Ascending aorta (tissue), 2 donors: ENCODE results near the gene MYO1G. TPM values are rescaled to one million over a fixed set of nuclear protein-coding genes. Genes with fewer than 3 reads are reported as not detected.

Experiments
- DNase-seq, 2 donors: peaks; one replicate each; pipeline ENCODE4 v3.0.0-alpha.2; 2019; ENCODE audit warnings: low spot score in 2 of 2
- H3K27ac ChIP-seq, 2 donors: fragments of 200-600 bp; sonication (generic); one replicate each; pipeline ENCODE4 v1.5.1; 2016 to 2017; ENCODE audit warnings: mild to moderate bottlenecking in 1 of 2
- H3K27me3 ChIP-seq: fragments of 200-600 bp; sonication (generic); one replicate; pipeline ENCODE4 v1.5.1; 2017
- H3K36me3 ChIP-seq, 2 donors: fragments of 200-600 bp; sonication (generic); one replicate each; pipeline ENCODE4 v1.5.1; 2016
- H3K4me1 ChIP-seq, 2 donors: fragments of 200-600 bp; sonication (generic); one replicate each; pipeline ENCODE4 v1.5.1; 2016 to 2017; ENCODE audit warnings: mild to moderate bottlenecking in 1 of 2
- H3K4me3 ChIP-seq, 2 donors: fragments of 200-600 bp; sonication (generic); one replicate each; pipeline ENCODE4 v1.5.1; 2016 to 2017; ENCODE audit warnings: mild to moderate bottlenecking in 1 of 2
- H3K9me3 ChIP-seq, 2 donors: fragments of 200-600 bp; sonication (generic); one replicate each; pipeline ENCODE4 v1.5.1; 2016
- CTCF ChIP-seq, 3 experiments: fragments of 200-600 bp in 2 of 3; fragments of 450-650 bp in 1 of 3; sonication (generic) in 2 of 3; IDR thresholded peaks; one replicate each; pipeline ENCODE4 v1.5.1; 2016 to 2019; ENCODE audit warnings: antibody characterized with exemption in 3 of 3, mild to moderate bottlenecking in 1 of 3, moderate library complexity in 1 of 3
- intact Hi-C: fragments of 100-400 bp; cut with DNase I; formaldehyde crosslinking; loops from one replicate; pipeline ENCODE4 v1.15.1; 2023
- total RNA-seq: library from RNA; depleted of rRNA; stranded (reverse); fragments of >200 nt; gene quantifications from one replicate; pipeline ENCODE4 v1.1.0, GENCODE V29; 2016

MYO1G gene
- 5.9 TPM for total RNA-seq

- Histone ChIP-seq H3K4me1 (peaks cover 0 to 4% of the 10 kb centered on the region in 2 donors), H3K27me3 (no peaks in the 10 kb centered on the region), H3K9me3 (no peaks in the 10 kb centered on the region), H3K27ac (peak within 1 kb of the TSS in 1 of 2 donors; percentile 63), H3K4me3 (peak within 1 kb of the TSS in 1 of 2 donors; percentile 31), H3K36me3 (peaks cover 19 to 27% of the 10 kb centered on the region in 2 donors)
- peak; percentile 45 to 76 for DNase-seq
- TF ChIP-seq CTCF (IDR thresholded peaks at IDR 0.05), result no peak
- intact Hi-C loops, result no loop called here
These were observed at the start of gene MYO1G for GRCh38 chr7:44978511-44979366. Gene MYO1G (minus strand): TSS chr7:44979015. CDS start chr7:44978961, 54 bp downstream.

- TF ChIP-seq CTCF (IDR thresholded peaks at IDR 0.05), result no peak
- Histone ChIP-seq H3K4me3 (peak overlapping the region in 1 of 2 donors; percentile 14), H3K36me3 (peaks cover 0 to 15% of the 10 kb centered on the region in 2 donors), H3K4me1 (peaks cover 0 to 3% of the 10 kb centered on the region in 2 donors), H3K27me3 (no peaks in the 10 kb centered on the region), H3K27ac (no peak overlapping the region), H3K9me3 (no peaks in the 10 kb centered on the region)
- DNase-seq, result peak in 1 of 2 donors; percentile 50
- intact Hi-C loops, result no loop called here
These were observed 49.5 kb upstream of the MYO1G start for GRCh38 chr7:45028138-45028919.

- Histone ChIP-seq H3K27ac (no peak overlapping the region), H3K4me3 (peak overlapping the region in 1 of 2 donors; percentile 14), H3K4me1 (no peaks in the 10 kb centered on the region)
These were observed 48.9 kb upstream of the MYO1G start for GRCh38 chr7:45027774-45028114.

GRCh38 chr7:45026984-45027773 is 48.4 kb upstream of the MYO1G start:
- Histone ChIP-seq H3K27ac (no peak overlapping the region), H3K4me1 (no peaks in the 10 kb centered on the region)

More at GRCh38 chr7:45027774-45028114, 48.9 kb upstream of the MYO1G start:
- Histone ChIP-seq H3K9me3 (no peaks in the 10 kb centered on the region), H3K36me3 (peaks cover 0 to 15% of the 10 kb centered on the region in 2 donors), H3K27me3 (no peaks in the 10 kb centered on the region)
- peak in 1 of 2 donors; percentile 33 for DNase-seq
- intact Hi-C loops, result no loop called here
- TF ChIP-seq CTCF (IDR thresholded peaks at IDR 0.05), result no peak

More at GRCh38 chr7:45026984-45027773, 48.4 kb upstream of the MYO1G start:
- Histone ChIP-seq H3K4me3 (peak overlapping the region in 1 of 2 donors; percentile 14), H3K27me3 (no peaks in the 10 kb centered on the region), H3K9me3 (no peaks in the 10 kb centered on the region), H3K36me3 (peaks cover 0 to 15% of the 10 kb centered on the region in 2 donors)
- intact Hi-C loops, result no loop called here
- peak in 1 of 2 donors; percentile 54 for DNase-seq
- TF ChIP-seq CTCF (IDR thresholded peaks at IDR 0.05), result no peak
